Body of pancreas (tissue), 4 donors: ENCODE data around the gene KIAA0825. TPM values are rescaled to one million over a fixed set of nuclear protein-coding genes. Genes with fewer than 3 reads are reported as not detected.

Experiments used
- ATAC-seq: fragments of 150-250 bp; one replicate; pipeline ENCODE4 v1.9.1; 2016
- DNase-seq, 4 donors: peaks; one replicate each; pipeline ENCODE4 v3.0.0-alpha.2; 2019
- H3K27ac ChIP-seq, 4 donors: fragments of 200-600 bp; sonication (generic); 1 replicate in 3 of 4; 2 replicates in 1 of 4; pipeline versions ENCODE4 v1.5.1 to v1.6.1; 2016 to 2019; ENCODE audit warnings: mild to moderate bottlenecking in 1 of 4, mixed read lengths in 1 of 4, moderate library complexity in 1 of 4
- H3K27me3 ChIP-seq, 2 donors: fragments of 200-600 bp; sonication (generic); one replicate each; pipeline ENCODE4 v1.6.0; 2016; ENCODE audit warnings: mild to moderate bottlenecking in 1 of 2
- H3K36me3 ChIP-seq, 2 donors: fragments of 200-600 bp; sonication (generic); replicated peaks in 1 of 2; 2 replicates each; pipeline ENCODE4 v1.5.1; 2016; ENCODE audit warnings: low read depth in 2 of 2; ENCODE audit not compliant: insufficient read depth in 1 of 2
- H3K4me1 ChIP-seq: fragments of 200-600 bp; sonication (generic); one replicate; pipeline ENCODE4 v1.6.0; 2016
- H3K4me3 ChIP-seq, 2 donors: fragments of 200-600 bp; sonication (generic); 1 replicate in 1 of 2; 2 replicates in 1 of 2; pipeline ENCODE4 v1.5.1; 2016 to 2019
- H3K9me3 ChIP-seq, 3 donors: fragments of 200-600 bp; sonication (generic); 1 replicate in 2 of 3; 2 replicates in 1 of 3; pipeline ENCODE4 v1.5.1; 2016
- CTCF ChIP-seq, 7 experiments: fragments of 450-650 bp in 4 of 7; fragments of 200-600 bp in 3 of 7; sonication (generic) in 3 of 7; IDR thresholded peaks; one replicate each; pipeline ENCODE4 v1.5.1; 2016 to 2019; ENCODE audit warnings: antibody characterized with exemption in 7 of 7
- POLR2A ChIP-seq, 3 donors: fragments of 450-650 bp; IDR thresholded peaks; one replicate each; pipeline ENCODE4 v1.6.1; 2016; ENCODE audit warnings: antibody characterized with exemption in 3 of 3, mild to moderate bottlenecking in 2 of 3
- WGBS, 2 donors: methylation state at CpG; one replicate each; pipeline ENCODE4 v1.1.5; 2017; 5-methylcytosine and 5-hydroxymethylcytosine counted together
- intact Hi-C: fragments of 100-400 bp; cut with DNase I; formaldehyde crosslinking; loops from one replicate; pipeline ENCODE4 v1.15.1; 2023
- total RNA-seq, 2 donors: library from RNA; depleted of rRNA; stranded (reverse); fragments of >200 nt; gene quantifications; one replicate each; pipeline ENCODE4 v1.1.0, GENCODE V29; 2016

Gene KIAA0825
- total RNA-seq, 2 donors from 2014 or later = 5.7 to 6.6 TPM

GRCh38 chr5:94658272-94658671 lies 39.9 kb upstream of the KIAA0825 start:
- H3K4me3 ChIP-seq = no peak overlapping the region
- WGBS, 2 donors = 100% methylated on average over 1 of the region's 1 CpG
- H3K9me3 ChIP-seq = no peaks in the 10 kb centered on the region
- no peaks in the 10 kb centered on the region for H3K4me1 ChIP-seq
- no peak overlapping the region for H3K27ac ChIP-seq
- no peak for TF ChIP-seq POLR2A (IDR thresholded peaks at IDR 0.05)
- no peak for TF ChIP-seq CTCF (IDR thresholded peaks at IDR 0.05)
- H3K36me3 ChIP-seq = peaks cover 0 to 2% of the 10 kb centered on the region in 2 donors
- intact Hi-C loops = no loop called here
- no peaks in the 10 kb centered on the region for H3K27me3 ChIP-seq
- DNase-seq (no peak), ATAC-seq (no peak)

GRCh38 chr5:94649874-94650273 lies 31.5 kb upstream of the KIAA0825 start:
- Histone ChIP-seq H3K36me3 (no peaks in the 10 kb centered on the region), H3K27ac (no peak overlapping the region), H3K4me1 (no peaks in the 10 kb centered on the region), H3K4me3 (no peak overlapping the region), H3K9me3 (no peaks in the 10 kb centered on the region), H3K27me3 (no peaks in the 10 kb centered on the region)
- WGBS, 2 donors = 95% methylated on average over 1 of the region's 1 CpG
- DNase-seq (no peak), ATAC-seq (no peak)
- intact Hi-C loops = no loop called here
- TF ChIP-seq CTCF (IDR thresholded peaks at IDR 0.05) (no peak), POLR2A (IDR thresholded peaks at IDR 0.05) (no peak)

GRCh38 chr5:94646758-94647157 lies 28.4 kb upstream of the KIAA0825 start:
- Histone ChIP-seq H3K27ac (no peak overlapping the region), H3K9me3 (no peaks in the 10 kb centered on the region), H3K4me1 (no peaks in the 10 kb centered on the region), H3K36me3 (no peaks in the 10 kb centered on the region), H3K27me3 (no peaks in the 10 kb centered on the region), H3K4me3 (no peak overlapping the region)
- DNase-seq (no peak), ATAC-seq (no peak)
- no peak for TF ChIP-seq CTCF (IDR thresholded peaks at IDR 0.05)
- intact Hi-C loops = no loop called here

GRCh38 chr5:94645053-94645452 lies 26.6 kb upstream of the KIAA0825 start:
- intact Hi-C loops = no loop called here
- no peaks in the 10 kb centered on the region for H3K27me3 ChIP-seq
- H3K4me3 ChIP-seq = no peak overlapping the region
- no peak for TF ChIP-seq CTCF (IDR thresholded peaks at IDR 0.05)
- TF ChIP-seq POLR2A (IDR thresholded peaks at IDR 0.05) = no peak
- no peaks in the 10 kb centered on the region for H3K9me3 ChIP-seq
- DNase-seq = no peak
- no peaks in the 10 kb centered on the region for H3K36me3 ChIP-seq
- 93 to 94% methylated on average over 3 of the region's 3 CpGs for WGBS, 2 donors
- H3K4me1 ChIP-seq = no peaks in the 10 kb centered on the region
- H3K27ac ChIP-seq = no peak overlapping the region
- ATAC-seq = no peak

GRCh38 chr5:94640176-94640575 lies 21.8 kb upstream of the KIAA0825 start:
- Histone ChIP-seq H3K27ac (no peak overlapping the region), H3K4me3 (no peak overlapping the region), H3K27me3 (no peaks in the 10 kb centered on the region), H3K36me3 (no peaks in the 10 kb centered on the region), H3K9me3 (no peaks in the 10 kb centered on the region), H3K4me1 (no peaks in the 10 kb centered on the region)
- no peak for DNase-seq
- intact Hi-C loops = no loop called here
- WGBS, 2 donors = 94 to 100% methylated on average over 3 of the region's 3 CpGs
- TF ChIP-seq POLR2A (IDR thresholded peaks at IDR 0.05) (no peak), CTCF (IDR thresholded peaks at IDR 0.05) (no peak)
- no peak for ATAC-seq
